ENCODE measurements around the gene CWF19L2. TPM values are rescaled to one million over a fixed set of nuclear protein-coding genes. Genes with fewer than 3 reads are reported as not detected.

The CWF19L2 gene
- polyA plus RNA-seq, 1 of the 3 experiments (the other 2 are of a cell fraction) = 0.74 TPM

GRCh38 chr11:107357877-107358276 lies 99.7 kb downstream of the CWF19L2 start:
- POLR2A ChIA-PET = no interaction called here

More at GRCh38 chr11:107357877-107358276, 99.7 kb downstream of the CWF19L2 start:
- Histone ChIP-seq H3K9ac (no peak overlapping the region), H3K79me2 (ENCODE audit: insufficient read depth) (no peaks in the 10 kb centered on the region), H3K4me1 (ENCODE audit: control insufficient read depth in 1 of 2, insufficient read depth in 2 of 2, low read depth in 1 of 2, low read length in 1 of 2) (no peaks in the 10 kb centered on the region), H3F3A (replicated peaks; ENCODE audit: insufficient read depth) (no peaks in the 10 kb centered on the region), H3K9me2 (no peaks in the 10 kb centered on the region), H3K4me3 (ENCODE audit: low read depth in 2 of 2, low read length in 1 of 2) (no peak overlapping the region), H3K4me2 (no peak overlapping the region), H4K20me1 (ENCODE audit: insufficient read depth) (no peaks in the 10 kb centered on the region), H3K27me3 (ENCODE audit: insufficient read depth) (no peaks in the 10 kb centered on the region), H3K27ac (ENCODE audit: low read depth in 2 of 2, low read length in 1 of 2) (no peak overlapping the region), H3K9me3 (no peaks in the 10 kb centered on the region), H2AFZ (ENCODE audit: low read depth) (no peak overlapping the region), H3K36me3 (replicated peaks in 1 of 2; ENCODE audit: control insufficient read depth in 1 of 2, insufficient read depth in 2 of 2, low read length in 1 of 2) (peaks cover 0 to 4% of the 10 kb centered on the region in 2 experiments)
- 34% methylated on average over 1 of the region's 1 CpG for WGBS (ENCODE audit: low lambda C conversion rate)
- TF ChIP-seq CTCF (IDR thresholded peaks at IDR 0.05) = no peak
- TF ChIP-seq PBX3 (IDR thresholded peaks at IDR 0.05) = no peak
- TF ChIP-seq USF2 (IDR thresholded peaks at IDR 0.05; ENCODE audit: borderline replicate concordance, low read depth, low read length) = no peak
- no peak for TF ChIP-seq USF1 (IDR thresholded peaks at IDR 0.05; ENCODE audit: borderline replicate concordance, low read depth)
- TF ChIP-seq NFIC (IDR thresholded peaks at IDR 0.05; ENCODE audit: borderline replicate concordance) = no peak
- TF ChIP-seq POLR2AphosphoS5 (IDR thresholded peaks at IDR 0.05; ENCODE audit: low read depth, low read length) = no peak
- TF ChIP-seq JUND (IDR thresholded peaks at IDR 0.05) = no peak
- TF ChIP-seq RCOR1 (IDR thresholded peaks at IDR 0.05; ENCODE audit: low read length) = no peak
- TF ChIP-seq FOSL2 (IDR thresholded peaks at IDR 0.05; ENCODE audit: borderline replicate concordance, low read depth) = no peak
- no peak for TF ChIP-seq RAD21 (IDR thresholded peaks at IDR 0.05; ENCODE audit: low read length)
- no peak for TF ChIP-seq SIN3A (IDR thresholded peaks at IDR 0.05; ENCODE audit: borderline replicate concordance, low read depth, low read length)
- no peak for TF ChIP-seq NRF1 (IDR thresholded peaks at IDR 0.05; ENCODE audit: low read depth, low read length)
- TF ChIP-seq MXI1 (IDR thresholded peaks at IDR 0.05; ENCODE audit: low read depth, low read length) = no peak
- TF ChIP-seq MAX (IDR thresholded peaks at IDR 0.05; ENCODE audit: low read depth) = no peak
- no peak for TF ChIP-seq FOXM1 (IDR thresholded peaks at IDR 0.05; ENCODE audit: low read depth)
- TF ChIP-seq YY1 (IDR thresholded peaks at IDR 0.05; ENCODE audit: low read depth) = no peak
- no peak for TF ChIP-seq FOXJ3 (CRISPR knock-in tag; IDR thresholded peaks at IDR 0.05)
- no peak for TF ChIP-seq SMC3 (IDR thresholded peaks at IDR 0.05; ENCODE audit: low read depth, low read length)
- no peak for TF ChIP-seq RXRA (IDR thresholded peaks at IDR 0.05; ENCODE audit: borderline replicate concordance, low read depth)
- TF ChIP-seq ZBTB33 (IDR thresholded peaks at IDR 0.05; ENCODE audit: borderline replicate concordance, low read depth) = no peak
- no peak for DNase-seq
- CTCF ChIA-PET = no interaction called here

All from SK-N-SH (cell line).